ENCODE data around the gene TLE7. TPM values are rescaled to one million over a fixed set of nuclear protein-coding genes. Genes with fewer than 3 reads are reported as not detected.
A peak's percentile ranks its signal among the peaks of the same experiment; 100 is the strongest.

TLE7 gene
- total and polyA plus RNA-seq, 2 experiments from 2014 or later: 0.44 to 2.5 TPM

DNA sequence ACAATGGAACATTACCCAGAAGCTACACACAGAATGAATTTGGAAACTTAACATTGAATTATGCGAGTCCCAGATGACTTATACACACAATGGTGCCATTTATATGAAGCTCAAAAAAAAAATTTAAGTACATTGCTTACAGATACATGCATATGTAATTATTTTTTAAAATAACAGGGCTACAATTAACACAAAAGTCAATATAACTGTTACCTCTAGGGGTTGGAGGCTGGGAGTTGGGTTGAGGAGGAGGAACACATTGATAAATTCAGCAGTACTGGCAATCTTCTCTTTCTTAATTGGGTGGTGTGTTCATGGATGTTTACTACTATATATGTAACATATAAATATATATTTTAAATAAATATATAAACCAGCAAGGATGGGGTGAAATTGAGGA is 19.1 kb upstream of the TLE7 start:
- Histone ChIP-seq H3F3A (replicated peaks; ENCODE audit: low read depth) (no peaks in the 10 kb centered on the region), H3K27ac (ENCODE audit: low read depth) (no peak overlapping the region), H3K36me3 (ENCODE audit: insufficient read depth) (no peaks in the 10 kb centered on the region), H2AFZ (no peak overlapping the region), H3K79me2 (replicated peaks; ENCODE audit: insufficient read depth) (peaks cover 21% of the 10 kb centered on the region), H4K20me1 (replicated peaks; ENCODE audit: insufficient read depth) (0 out of 2 replicates have a peak, but pooled peaks cover under 1% of the 10 kb centered on the region), H3K27me3 (ENCODE audit: insufficient read depth) (no peaks in the 10 kb centered on the region), H3K4me2 (peak overlapping the region; percentile 98), H3K9me2 (ENCODE audit: insufficient read depth) (no peaks in the 10 kb centered on the region), H3K4me1 (ENCODE audit: insufficient read depth) (no peaks in the 10 kb centered on the region), H3K4me3 (peak overlapping the region; percentile 99)
- H3K9me3 Mint-ChIP-seq: no peaks in the 10 kb centered on the region; the same call in 2 of the 3 replicates
- DNase-seq (ENCODE audit: low spot score) (no peak), ATAC-seq (no peak)
- H3K36me3 Mint-ChIP-seq (ENCODE audit: low read depth): peaks cover 7% of the 10 kb centered on the region
- no peak overlapping the region for H3K27ac Mint-ChIP-seq
- peaks cover 6% of the 10 kb centered on the region; the same call in 1 of the 3 replicates for H3K4me1 Mint-ChIP-seq
- TF ChIP-seq, protein P1, sequence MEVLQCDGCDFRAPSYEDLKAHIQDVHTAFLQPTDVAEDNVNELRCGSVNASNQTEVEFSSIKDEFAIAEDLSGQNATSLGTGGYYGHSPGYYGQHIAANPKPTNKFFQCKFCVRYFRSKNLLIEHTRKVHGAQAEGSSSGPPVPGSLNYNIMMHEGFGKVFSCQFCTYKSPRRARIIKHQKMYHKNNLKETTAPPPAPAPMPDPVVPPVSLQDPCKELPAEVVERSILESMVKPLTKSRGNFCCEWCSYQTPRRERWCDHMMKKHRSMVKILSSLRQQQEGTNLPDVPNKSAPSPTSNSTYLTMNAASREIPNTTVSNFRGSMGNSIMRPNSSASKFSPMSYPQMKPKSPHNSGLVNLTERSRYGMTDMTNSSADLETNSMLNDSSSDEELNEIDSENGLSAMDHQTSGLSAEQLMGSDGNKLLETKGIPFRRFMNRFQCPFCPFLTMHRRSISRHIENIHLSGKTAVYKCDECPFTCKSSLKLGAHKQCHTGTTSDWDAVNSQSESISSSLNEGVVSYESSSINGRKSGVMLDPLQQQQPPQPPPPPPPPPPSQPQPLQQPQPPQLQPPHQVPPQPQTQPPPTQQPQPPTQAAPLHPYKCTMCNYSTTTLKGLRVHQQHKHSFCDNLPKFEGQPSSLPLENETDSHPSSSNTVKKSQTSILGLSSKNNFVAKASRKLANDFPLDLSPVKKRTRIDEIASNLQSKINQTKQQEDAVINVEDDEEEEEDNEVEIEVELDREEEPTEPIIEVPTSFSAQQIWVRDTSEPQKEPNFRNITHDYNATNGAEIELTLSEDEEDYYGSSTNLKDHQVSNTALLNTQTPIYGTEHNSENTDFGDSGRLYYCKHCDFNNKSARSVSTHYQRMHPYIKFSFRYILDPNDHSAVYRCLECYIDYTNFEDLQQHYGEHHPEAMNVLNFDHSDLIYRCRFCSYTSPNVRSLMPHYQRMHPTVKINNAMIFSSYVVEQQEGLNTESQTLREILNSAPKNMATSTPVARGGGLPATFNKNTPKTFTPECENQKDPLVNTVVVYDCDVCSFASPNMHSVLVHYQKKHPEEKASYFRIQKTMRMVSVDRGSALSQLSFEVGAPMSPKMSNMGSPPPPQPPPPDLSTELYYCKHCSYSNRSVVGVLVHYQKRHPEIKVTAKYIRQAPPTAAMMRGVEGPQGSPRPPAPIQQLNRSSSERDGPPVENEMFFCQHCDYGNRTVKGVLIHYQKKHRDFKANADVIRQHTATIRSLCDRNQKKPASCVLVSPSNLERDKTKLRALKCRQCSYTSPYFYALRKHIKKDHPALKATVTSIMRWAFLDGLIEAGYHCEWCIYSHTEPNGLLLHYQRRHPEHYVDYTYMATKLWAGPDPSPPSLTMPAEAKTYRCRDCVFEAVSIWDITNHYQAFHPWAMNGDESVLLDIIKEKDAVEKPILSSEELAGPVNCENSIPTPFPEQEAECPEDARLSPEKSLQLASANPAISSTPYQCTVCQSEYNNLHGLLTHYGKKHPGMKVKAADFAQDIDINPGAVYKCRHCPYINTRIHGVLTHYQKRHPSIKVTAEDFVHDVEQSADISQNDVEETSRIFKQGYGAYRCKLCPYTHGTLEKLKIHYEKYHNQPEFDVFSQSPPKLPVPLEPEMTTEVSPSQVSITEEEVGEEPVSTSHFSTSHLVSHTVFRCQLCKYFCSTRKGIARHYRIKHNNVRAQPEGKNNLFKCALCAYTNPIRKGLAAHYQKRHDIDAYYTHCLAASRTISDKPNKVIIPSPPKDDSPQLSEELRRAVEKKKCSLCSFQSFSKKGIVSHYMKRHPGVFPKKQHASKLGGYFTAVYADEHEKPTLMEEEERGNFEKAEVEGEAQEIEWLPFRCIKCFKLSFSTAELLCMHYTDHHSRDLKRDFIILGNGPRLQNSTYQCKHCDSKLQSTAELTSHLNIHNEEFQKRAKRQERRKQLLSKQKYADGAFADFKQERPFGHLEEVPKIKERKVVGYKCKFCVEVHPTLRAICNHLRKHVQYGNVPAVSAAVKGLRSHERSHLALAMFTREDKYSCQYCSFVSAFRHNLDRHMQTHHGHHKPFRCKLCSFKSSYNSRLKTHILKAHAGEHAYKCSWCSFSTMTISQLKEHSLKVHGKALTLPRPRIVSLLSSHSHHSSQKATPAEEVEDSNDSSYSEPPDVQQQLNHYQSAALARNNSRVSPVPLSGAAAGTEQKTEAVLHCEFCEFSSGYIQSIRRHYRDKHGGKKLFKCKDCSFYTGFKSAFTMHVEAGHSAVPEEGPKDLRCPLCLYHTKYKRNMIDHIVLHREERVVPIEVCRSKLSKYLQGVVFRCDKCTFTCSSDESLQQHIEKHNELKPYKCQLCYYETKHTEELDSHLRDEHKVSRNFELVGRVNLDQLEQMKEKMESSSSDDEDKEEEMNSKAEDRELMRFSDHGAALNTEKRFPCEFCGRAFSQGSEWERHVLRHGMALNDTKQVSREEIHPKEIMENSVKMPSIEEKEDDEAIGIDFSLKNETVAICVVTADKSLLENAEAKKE (CRISPR knock-in tag; IDR thresholded peaks at IDR 0.05): no peak
- TF ChIP-seq, protein P2, sequence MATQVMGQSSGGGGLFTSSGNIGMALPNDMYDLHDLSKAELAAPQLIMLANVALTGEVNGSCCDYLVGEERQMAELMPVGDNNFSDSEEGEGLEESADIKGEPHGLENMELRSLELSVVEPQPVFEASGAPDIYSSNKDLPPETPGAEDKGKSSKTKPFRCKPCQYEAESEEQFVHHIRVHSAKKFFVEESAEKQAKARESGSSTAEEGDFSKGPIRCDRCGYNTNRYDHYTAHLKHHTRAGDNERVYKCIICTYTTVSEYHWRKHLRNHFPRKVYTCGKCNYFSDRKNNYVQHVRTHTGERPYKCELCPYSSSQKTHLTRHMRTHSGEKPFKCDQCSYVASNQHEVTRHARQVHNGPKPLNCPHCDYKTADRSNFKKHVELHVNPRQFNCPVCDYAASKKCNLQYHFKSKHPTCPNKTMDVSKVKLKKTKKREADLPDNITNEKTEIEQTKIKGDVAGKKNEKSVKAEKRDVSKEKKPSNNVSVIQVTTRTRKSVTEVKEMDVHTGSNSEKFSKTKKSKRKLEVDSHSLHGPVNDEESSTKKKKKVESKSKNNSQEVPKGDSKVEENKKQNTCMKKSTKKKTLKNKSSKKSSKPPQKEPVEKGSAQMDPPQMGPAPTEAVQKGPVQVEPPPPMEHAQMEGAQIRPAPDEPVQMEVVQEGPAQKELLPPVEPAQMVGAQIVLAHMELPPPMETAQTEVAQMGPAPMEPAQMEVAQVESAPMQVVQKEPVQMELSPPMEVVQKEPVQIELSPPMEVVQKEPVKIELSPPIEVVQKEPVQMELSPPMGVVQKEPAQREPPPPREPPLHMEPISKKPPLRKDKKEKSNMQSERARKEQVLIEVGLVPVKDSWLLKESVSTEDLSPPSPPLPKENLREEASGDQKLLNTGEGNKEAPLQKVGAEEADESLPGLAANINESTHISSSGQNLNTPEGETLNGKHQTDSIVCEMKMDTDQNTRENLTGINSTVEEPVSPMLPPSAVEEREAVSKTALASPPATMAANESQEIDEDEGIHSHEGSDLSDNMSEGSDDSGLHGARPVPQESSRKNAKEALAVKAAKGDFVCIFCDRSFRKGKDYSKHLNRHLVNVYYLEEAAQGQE (IDR thresholded peaks at IDR 0.05; ENCODE audit: unreplicated experiment): no peak
- TF ChIP-seq, protein P3, sequence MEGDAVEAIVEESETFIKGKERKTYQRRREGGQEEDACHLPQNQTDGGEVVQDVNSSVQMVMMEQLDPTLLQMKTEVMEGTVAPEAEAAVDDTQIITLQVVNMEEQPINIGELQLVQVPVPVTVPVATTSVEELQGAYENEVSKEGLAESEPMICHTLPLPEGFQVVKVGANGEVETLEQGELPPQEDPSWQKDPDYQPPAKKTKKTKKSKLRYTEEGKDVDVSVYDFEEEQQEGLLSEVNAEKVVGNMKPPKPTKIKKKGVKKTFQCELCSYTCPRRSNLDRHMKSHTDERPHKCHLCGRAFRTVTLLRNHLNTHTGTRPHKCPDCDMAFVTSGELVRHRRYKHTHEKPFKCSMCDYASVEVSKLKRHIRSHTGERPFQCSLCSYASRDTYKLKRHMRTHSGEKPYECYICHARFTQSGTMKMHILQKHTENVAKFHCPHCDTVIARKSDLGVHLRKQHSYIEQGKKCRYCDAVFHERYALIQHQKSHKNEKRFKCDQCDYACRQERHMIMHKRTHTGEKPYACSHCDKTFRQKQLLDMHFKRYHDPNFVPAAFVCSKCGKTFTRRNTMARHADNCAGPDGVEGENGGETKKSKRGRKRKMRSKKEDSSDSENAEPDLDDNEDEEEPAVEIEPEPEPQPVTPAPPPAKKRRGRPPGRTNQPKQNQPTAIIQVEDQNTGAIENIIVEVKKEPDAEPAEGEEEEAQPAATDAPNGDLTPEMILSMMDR (conservative IDR thresholded peaks at IDR 0.05; ENCODE audit: low read depth in 2 of 2): no peak
- TF ChIP-seq NANOG (IDR thresholded peaks at IDR 0.05; ENCODE audit: borderline replicate concordance): no peak
- TF ChIP-seq ZNF114 (CRISPR knock-in tag; IDR thresholded peaks at IDR 0.05): no peak
- no peak for TF ChIP-seq POLR2AphosphoS5 (IDR thresholded peaks at IDR 0.05; ENCODE audit: low read depth)
- no peak for TF ChIP-seq JUNB (IDR thresholded peaks at IDR 0.05; ENCODE audit: unreplicated experiment)
- TF ChIP-seq EZH2phosphoT487 (IDR thresholded peaks at IDR 0.05; ENCODE audit: unreplicated experiment): no peak
- no peak for TF ChIP-seq ZNF331 (CRISPR knock-in tag; IDR thresholded peaks at IDR 0.05; ENCODE audit: low read depth)
- TF ChIP-seq, protein P4, sequence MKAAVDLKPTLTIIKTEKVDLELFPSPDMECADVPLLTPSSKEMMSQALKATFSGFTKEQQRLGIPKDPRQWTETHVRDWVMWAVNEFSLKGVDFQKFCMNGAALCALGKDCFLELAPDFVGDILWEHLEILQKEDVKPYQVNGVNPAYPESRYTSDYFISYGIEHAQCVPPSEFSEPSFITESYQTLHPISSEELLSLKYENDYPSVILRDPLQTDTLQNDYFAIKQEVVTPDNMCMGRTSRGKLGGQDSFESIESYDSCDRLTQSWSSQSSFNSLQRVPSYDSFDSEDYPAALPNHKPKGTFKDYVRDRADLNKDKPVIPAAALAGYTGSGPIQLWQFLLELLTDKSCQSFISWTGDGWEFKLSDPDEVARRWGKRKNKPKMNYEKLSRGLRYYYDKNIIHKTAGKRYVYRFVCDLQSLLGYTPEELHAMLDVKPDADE (IDR thresholded peaks at IDR 0.05): no peak
- peak overlapping the region; percentile 98 for H3K4me3 Mint-ChIP-seq
- peaks cover 1% of the 10 kb centered on the region for H3K27me3 Mint-ChIP-seq (ENCODE audit: insufficient read depth, low read depth, poor library complexity)

All from GM23338 (cell line).